HG03039 (cell line): Measurements from ENCODE around the gene FGFR4.

ENCODE experiments used
- ATAC-seq: cut with Tn5 transposase; IDR thresholded peaks from one replicate; pipeline ENCODE4 v1.9.1; 2021; ENCODE audit warnings: mild to moderate bottlenecking, moderate library complexity; ENCODE audit not compliant: unreplicated experiment

FGFR4 gene

DNA sequence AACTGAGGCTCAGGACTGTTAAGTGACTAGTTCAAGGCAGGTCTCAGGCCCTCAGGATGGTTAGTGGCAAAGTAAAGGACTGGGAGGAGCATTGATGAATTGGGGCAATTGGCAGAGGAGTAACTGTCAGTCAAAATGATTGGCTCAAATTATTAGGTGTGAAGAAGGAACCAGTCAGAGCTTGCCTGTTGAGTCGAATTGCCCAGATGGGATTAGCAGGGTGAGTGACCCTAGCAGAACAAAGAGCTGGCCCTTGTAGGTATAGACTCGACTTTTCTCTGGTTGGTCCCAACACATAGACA lies 44.3 kb downstream of the FGFR4 start:
- no peak for ATAC-seq

- ATAC-seq: no peak
Measured at GRCh38 chr5:177131352-177132135, 44.8 kb downstream of the FGFR4 start.

GRCh38 chr5:177132136-177133095 lies 45.7 kb downstream of the FGFR4 start:
- no peak for ATAC-seq

- ATAC-seq: peak; percentile 55
Measured at GRCh38 chr5:177133096-177133852, 46.6 kb downstream of the FGFR4 start, which contains the start of gene NSD1. Gene NSD1 (plus strand): TSS chr5:177133773. CDS start chr5:177135104, 1,331 bp downstream.

DNA sequence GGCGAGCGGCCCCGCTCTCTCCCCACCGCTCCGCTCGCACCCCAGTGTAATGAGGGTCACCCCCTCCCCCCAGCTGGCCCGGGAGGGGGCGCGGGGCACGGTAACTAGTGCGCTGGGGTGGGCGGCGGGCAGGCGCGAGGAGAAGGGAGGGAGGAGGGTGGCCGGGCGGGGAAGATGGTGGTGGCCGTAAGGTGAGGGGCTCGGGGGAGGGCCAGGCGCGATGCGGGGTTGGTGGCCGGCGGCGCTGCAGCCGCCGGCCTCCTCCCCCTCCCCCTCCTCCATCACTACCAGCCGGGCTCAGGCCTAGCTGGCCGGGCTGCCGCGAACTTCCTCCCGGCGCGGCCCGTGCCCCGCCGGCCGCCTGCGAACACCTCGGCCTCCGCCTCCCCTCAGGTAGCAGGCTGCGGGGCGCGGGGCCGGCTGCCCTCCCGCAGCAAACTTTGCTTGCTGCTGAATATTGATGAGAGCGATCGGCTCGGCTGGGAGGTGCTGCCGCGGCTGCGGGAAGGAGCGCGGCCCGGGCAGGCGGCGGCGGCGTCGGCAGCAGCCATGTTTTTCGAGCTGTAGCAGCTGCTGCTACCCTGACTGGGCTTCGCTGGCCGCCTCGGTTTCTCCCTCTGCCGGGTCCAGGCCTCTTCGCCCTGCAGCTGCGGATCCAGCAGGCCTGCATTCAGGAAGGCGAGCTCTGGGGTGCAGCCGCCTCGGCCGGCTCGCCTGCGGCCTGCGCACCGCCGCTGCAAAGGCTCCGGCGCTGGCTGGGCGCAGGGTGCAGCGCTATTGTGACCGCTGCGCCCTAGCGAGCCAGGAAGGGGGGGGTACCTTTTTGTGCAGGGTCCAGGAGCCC lies 47.4 kb downstream of the FGFR4 start:
- ATAC-seq: peak; percentile 26

DNA sequence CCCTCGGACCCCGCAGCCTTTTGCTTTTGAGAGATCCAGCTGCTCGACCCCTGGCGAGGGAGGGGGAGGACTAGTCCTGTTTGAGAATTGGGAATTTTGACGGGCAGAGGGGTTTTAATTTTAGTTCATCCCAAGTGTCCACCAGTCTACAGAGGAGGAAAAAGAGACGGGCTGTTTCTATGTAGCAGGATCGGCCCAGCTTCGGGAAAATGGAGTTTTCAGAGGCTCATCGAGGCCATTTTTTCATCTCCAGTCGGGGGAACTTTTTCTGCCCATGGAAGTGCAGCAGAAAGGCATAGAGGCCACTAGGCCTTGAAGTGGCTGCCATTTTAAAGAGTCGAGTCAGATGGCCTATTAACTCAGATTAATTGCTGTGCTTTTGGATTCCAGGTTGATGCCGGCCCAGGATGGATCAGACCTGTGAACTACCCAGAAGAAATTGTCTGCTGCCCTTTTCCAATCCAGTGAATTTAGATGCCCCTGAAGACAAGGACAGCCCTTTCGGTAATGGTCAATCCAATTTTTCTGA lies 48.0 kb downstream of the FGFR4 start:
- no peak for ATAC-seq

GRCh38 chr5:177140312-177140711 lies 53.6 kb downstream of the FGFR4 start:
- ATAC-seq: no peak

GRCh38 chr5:177141496-177141895 lies 54.8 kb downstream of the FGFR4 start:
- ATAC-seq: no peak

DNA sequence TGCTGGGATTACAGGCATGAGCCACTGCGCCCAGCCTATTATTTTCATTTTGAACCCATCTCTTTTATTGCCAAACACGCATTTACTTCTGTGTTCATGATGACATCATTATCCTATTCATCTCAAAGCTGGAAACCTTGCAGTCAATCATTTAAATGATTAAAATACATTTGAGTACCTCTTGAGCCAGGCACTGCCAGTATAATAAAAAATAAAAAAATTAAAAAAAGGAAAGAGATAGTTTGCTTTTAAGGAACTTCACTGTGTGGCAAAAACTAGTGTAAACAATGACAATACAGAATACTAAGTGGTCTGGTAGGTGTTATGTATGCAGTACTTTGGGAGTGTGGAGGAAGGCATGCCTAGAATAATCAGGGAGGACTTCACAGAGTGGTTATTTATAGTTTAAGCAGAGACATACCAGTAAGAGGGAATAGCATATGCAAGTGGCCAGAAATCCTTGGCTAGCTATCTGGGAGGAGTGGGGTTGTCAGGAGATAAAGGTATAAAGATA lies 55.4 kb downstream of the FGFR4 start:
- no peak for ATAC-seq

DNA sequence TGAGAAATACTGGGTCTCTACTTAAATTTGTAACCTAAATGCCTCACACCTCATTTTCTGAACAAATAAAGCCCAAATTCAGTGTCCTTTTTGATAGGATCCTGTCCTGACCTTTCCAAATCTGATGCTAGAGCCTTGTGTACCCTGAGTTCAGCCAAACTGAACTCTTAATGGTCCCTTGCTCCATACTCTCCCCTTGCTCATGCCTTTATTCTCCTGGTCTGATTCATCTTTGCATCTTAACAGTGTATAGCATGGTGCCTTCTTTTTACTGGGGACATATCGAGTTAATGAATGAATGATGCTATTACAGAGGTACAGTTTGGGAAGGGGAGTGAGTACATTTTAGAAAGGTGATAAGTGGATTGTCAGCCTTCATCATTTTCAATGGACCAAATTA lies 56.1 kb downstream of the FGFR4 start:
- ATAC-seq: no peak

- ATAC-seq: no peak
Measured at GRCh38 chr5:177146891-177147638, 60.4 kb downstream of the FGFR4 start.
